B cell (primary cell): Measurements from ENCODE around the gene CCDC91. TPM values are rescaled to one million over a fixed set of nuclear protein-coding genes. Genes with fewer than 3 reads are reported as not detected.

Source experiments
- ATAC-seq: fragments of 200-7000 bp; cut with Tn5 transposase; one replicate; pipeline ENCODE4 v1.10.0; 2021; ENCODE audit warnings: low read depth, mild to moderate bottlenecking, moderate number of reproducible peaks, moderate library complexity
- CTCF ChIA-PET: fragments of 350-600 bp; sonication (Branson Sonifier 250); formaldehyde crosslinking; loops from one replicate; lab custom pipeline; 2021; ENCODE audit warnings: antibody characterized with exemption, inconsistent platforms; lab: Charles Lee
- POLR2A ChIA-PET: fragments of 350-600 bp; sonication (Branson Sonifier 250); formaldehyde crosslinking; loops from one replicate; lab custom pipeline; 2021; ENCODE audit warnings: antibody characterized with exemption; lab: Charles Lee
- DNase-seq: peaks from one replicate; pipeline ENCODE4 v3.0.0; 2013
- H2AFZ ChIP-seq: 2 replicates; pipeline ENCODE4 v1.6.1; 2012; ENCODE audit warnings: mild to moderate bottlenecking, low read depth, low read length; ENCODE audit not compliant: insufficient read depth, poor library complexity, severe bottlenecking
- H3K27ac ChIP-seq, 2 donors: 1 replicate in 1 of 2; 2 replicates in 1 of 2; pipeline ENCODE4 v1.5.1; 2012 to 2013; ENCODE audit warnings: low read length in 2 of 2, mild to moderate bottlenecking in 2 of 2, moderate library complexity in 1 of 2
- H3K27me3 ChIP-seq, 4 experiments: fragments of 200-600 bp in 1 of 4; sonication (generic) in 1 of 4; replicated peaks in 1 of 4; 1 replicate in 2 of 4; 2 replicates in 2 of 4; pipeline versions ENCODE4 v1.6.1 to v1.7.0; 2013 to 2016; ENCODE audit warnings: low read length in 3 of 4, mild to moderate bottlenecking in 2 of 4, mixed read lengths in 1 of 4, moderate library complexity in 1 of 4; ENCODE audit not compliant: insufficient read depth in 4 of 4, control insufficient read depth in 3 of 4; ENCODE audit errors: control extremely low read depth in 1 of 4
- H3K36me3 ChIP-seq, 2 experiments: replicated peaks in 1 of 2; 1 replicate in 1 of 2; 2 replicates in 1 of 2; pipeline versions ENCODE4 v1.6.1 to v1.7.1; 2013; ENCODE audit warnings: low read length in 1 of 2; ENCODE audit not compliant: insufficient read depth in 2 of 2, control insufficient read depth in 1 of 2; ENCODE audit errors: control extremely low read depth in 1 of 2, extremely low read depth in 1 of 2
- H3K4me1 ChIP-seq, 2 donors: fragments of 200-600 bp in 1 of 2; sonication (generic) in 1 of 2; 1 replicate in 1 of 2; 2 replicates in 1 of 2; pipeline versions ENCODE4 v1.5.1 to v1.6.1; 2013 to 2017; ENCODE audit warnings: low read length in 2 of 2; ENCODE audit not compliant: control insufficient read depth in 2 of 2, insufficient read depth in 2 of 2
- H3K4me2 ChIP-seq: replicated peaks from 2 replicates; pipeline ENCODE3; 2012; ENCODE audit warnings: mild to moderate bottlenecking, low read depth, low read length; ENCODE audit not compliant: poor library complexity, severe bottlenecking
- H3K4me3 ChIP-seq, 5 experiments: fragments of 200-600 bp in 1 of 5; sonication (generic) in 1 of 5; 1 replicate in 3 of 5; 2 replicates in 2 of 5; pipeline versions ENCODE4 v1.5.1 to v1.7.0; 2011 to 2016; ENCODE audit warnings: low read length in 4 of 5, mild to moderate bottlenecking in 4 of 5, low read depth in 2 of 5, control low read depth in 1 of 5, moderate library complexity in 1 of 5; ENCODE audit not compliant: insufficient read depth in 1 of 5; ENCODE audit errors: control extremely low read depth in 1 of 5, extremely low read depth in 1 of 5
- H3K79me2 ChIP-seq: fragments of 200-600 bp; sonication (generic); one replicate; pipeline ENCODE4 v1.6.0; 2016; ENCODE audit warnings: low read length; ENCODE audit not compliant: control insufficient read depth, insufficient read depth
- H3K9ac ChIP-seq: fragments of 200-600 bp; sonication (generic); 2 replicates; pipeline ENCODE4 v1.6.1; 2017; ENCODE audit warnings: mild to moderate bottlenecking, low read length, moderate library complexity
- H3K9me3 ChIP-seq, 3 donors: one replicate each; pipeline versions ENCODE4 v1.6.1 to v1.7.1; 2013; ENCODE audit warnings: low read length in 2 of 3; ENCODE audit not compliant: control insufficient read depth in 2 of 3, insufficient read depth in 1 of 3; ENCODE audit errors: control extremely low read depth in 1 of 3
- H4K20me1 ChIP-seq: 2 replicates; pipeline ENCODE4 v1.6.0; 2012; ENCODE audit warnings: mild to moderate bottlenecking, low read length; ENCODE audit not compliant: insufficient read depth, control insufficient read depth, poor library complexity, severe bottlenecking
- H3K27ac Mint-ChIP-seq: one replicate; pipeline ENCODE4 v1.8.0; 2021; ENCODE audit warnings: mixed read lengths
- H3K27me3 Mint-ChIP-seq: one replicate; pipeline ENCODE4 v1.8.0; 2021; ENCODE audit warnings: mixed read lengths
- H3K4me1 Mint-ChIP-seq: one replicate; pipeline ENCODE4 v1.8.0; 2021; ENCODE audit warnings: mixed read lengths
- H3K4me3 Mint-ChIP-seq: one replicate; pipeline ENCODE4 v1.8.0; 2021; ENCODE audit warnings: mixed read lengths
- H3K9me3 Mint-ChIP-seq: one replicate; pipeline ENCODE4 v1.8.0; 2022; ENCODE audit warnings: mixed read lengths; ENCODE audit not compliant: insufficient read depth
- EZH2 ChIP-seq: IDR thresholded peaks from 2 replicates; pipeline ENCODE4 v1.6.1; 2012; ENCODE audit warnings: borderline replicate concordance, low read depth, mild to moderate bottlenecking, moderate library complexity, low read length; ENCODE audit not compliant: insufficient read depth, poor library complexity, severe bottlenecking
- WGBS: methylation state at CpG from one replicate; pipeline ENCODE4 v1.1.5; 2013; ENCODE audit warnings: missing lambda C conversion rate; ENCODE audit not compliant: insufficient coverage; 5-methylcytosine and 5-hydroxymethylcytosine counted together
- intact Hi-C: fragments of 100-400 bp; cut with micrococcal nuclease; formaldehyde crosslinking; loops from one replicate; pipeline ENCODE4 v1.10.0; 2022
- polyA plus RNA-seq: library from polyadenylated mRNA; depleted of rRNA; stranded (reverse); fragments of >200 nt; gene quantifications from 2 replicates; pipeline ENCODE4 v1.2.3, GENCODE V29; 2012
- total RNA-seq, 2 donors: library from RNA; stranded (reverse); fragments of 120-200 nt in 1 of 2; gene quantifications; 1 replicate in 1 of 2; 2 replicates in 1 of 2; pipeline versions ENCODE4 v1.2.3 to v1.2.4, GENCODE V29; 2013 to 2022
- TF ChIP-seq, protein P1 (sequence below): fragments of 200-600 bp; IDR thresholded peaks from one replicate; pipeline ENCODE4 v1.8.0; 2022; ENCODE audit warnings: antibody characterized with exemption, mild to moderate bottlenecking

CCDC91 gene
- total and polyA plus RNA-seq, 2 donors (not counting 1 experiment from before 2014, with no cell fraction given): 10.9 to 64.8 TPM

DNA sequence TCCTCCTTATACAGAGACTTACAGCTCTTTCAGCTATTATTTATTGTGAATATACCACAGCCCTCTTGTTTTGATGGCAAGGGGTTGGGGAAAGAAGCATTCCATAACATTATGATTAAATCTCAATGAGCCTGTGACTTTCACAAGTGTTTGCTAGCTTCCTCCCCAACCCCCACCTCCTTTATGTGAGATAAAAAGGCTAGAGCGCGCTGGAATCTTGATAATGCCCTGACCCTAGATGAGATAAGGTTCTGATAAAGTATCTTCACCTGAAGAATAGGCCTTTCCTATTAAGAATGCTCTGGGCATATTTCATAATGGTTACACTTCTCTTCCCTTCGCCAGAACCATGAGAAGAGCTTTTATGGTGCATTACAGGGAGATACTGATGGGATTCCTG lies 236.8 kb downstream of the CCDC91 start:
- intact Hi-C loops: no loop called here
- H3K4me3 Mint-ChIP-seq: no peak overlapping the region
- Histone ChIP-seq H3K36me3 (peaks cover 0 to 3% of the 10 kb centered on the region in 2 experiments), H3K9ac (no peak overlapping the region), H3K9me3 (no peaks in the 10 kb centered on the region), H3K27me3 (no peaks in the 10 kb centered on the region), H3K79me2 (no peaks in the 10 kb centered on the region), H3K4me2 (no peak overlapping the region), H4K20me1 (no peaks in the 10 kb centered on the region), H3K4me1 (no peaks in the 10 kb centered on the region), H3K4me3 (no peak overlapping the region), H2AFZ (no peak overlapping the region), H3K27ac (no peak overlapping the region)
- ATAC-seq: no peak
- ChIA-PET POLR2A (no interaction called here), CTCF (no interaction called here)
- no peaks in the 10 kb centered on the region for H3K9me3 Mint-ChIP-seq
- WGBS: no CpG with 5 or more reads among the region's 3 CpGs
- peaks cover 6% of the 10 kb centered on the region for H3K4me1 Mint-ChIP-seq
- DNase-seq: no peak
- TF ChIP-seq, protein P1, sequence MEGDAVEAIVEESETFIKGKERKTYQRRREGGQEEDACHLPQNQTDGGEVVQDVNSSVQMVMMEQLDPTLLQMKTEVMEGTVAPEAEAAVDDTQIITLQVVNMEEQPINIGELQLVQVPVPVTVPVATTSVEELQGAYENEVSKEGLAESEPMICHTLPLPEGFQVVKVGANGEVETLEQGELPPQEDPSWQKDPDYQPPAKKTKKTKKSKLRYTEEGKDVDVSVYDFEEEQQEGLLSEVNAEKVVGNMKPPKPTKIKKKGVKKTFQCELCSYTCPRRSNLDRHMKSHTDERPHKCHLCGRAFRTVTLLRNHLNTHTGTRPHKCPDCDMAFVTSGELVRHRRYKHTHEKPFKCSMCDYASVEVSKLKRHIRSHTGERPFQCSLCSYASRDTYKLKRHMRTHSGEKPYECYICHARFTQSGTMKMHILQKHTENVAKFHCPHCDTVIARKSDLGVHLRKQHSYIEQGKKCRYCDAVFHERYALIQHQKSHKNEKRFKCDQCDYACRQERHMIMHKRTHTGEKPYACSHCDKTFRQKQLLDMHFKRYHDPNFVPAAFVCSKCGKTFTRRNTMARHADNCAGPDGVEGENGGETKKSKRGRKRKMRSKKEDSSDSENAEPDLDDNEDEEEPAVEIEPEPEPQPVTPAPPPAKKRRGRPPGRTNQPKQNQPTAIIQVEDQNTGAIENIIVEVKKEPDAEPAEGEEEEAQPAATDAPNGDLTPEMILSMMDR: no peak
- H3K27me3 Mint-ChIP-seq: no peaks in the 10 kb centered on the region
- no peak overlapping the region for H3K27ac Mint-ChIP-seq

DNA sequence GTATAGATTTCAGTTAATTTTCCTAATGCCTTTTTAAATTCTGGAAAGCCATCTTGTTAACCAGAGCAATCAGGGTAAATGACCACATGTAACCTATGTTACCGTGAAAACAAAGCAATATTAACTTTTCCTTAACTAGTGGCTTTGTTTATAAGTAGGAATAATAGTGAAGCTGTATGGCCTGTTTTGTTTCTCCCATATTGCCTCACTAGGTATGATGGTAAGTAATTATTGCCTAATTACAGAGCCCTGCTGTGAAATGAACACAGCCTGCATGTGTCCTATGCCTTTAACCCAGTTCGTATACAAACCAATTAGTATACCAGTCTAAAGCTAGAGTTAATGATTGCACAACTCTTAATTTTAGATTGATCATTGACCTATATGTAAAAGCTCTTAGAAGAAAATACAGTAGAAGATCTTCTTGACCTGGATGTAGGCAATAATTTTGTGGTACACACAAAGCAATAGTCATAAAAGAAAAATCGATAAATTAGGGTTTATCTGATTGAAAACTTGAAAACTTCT lies 249.9 kb downstream of the CCDC91 start:
- H3K4me3 Mint-ChIP-seq: no peak overlapping the region
- Histone ChIP-seq H3K9ac (no peak overlapping the region), H3K4me2 (no peak overlapping the region), H3K4me1 (no peaks in the 10 kb centered on the region), H3K27ac (no peak overlapping the region), H3K4me3 (no peak overlapping the region), H3K79me2 (no peaks in the 10 kb centered on the region), H2AFZ (no peak overlapping the region), H3K27me3 (no peaks in the 10 kb centered on the region), H4K20me1 (no peaks in the 10 kb centered on the region), H3K9me3 (no peaks in the 10 kb centered on the region), H3K36me3 (peaks cover 0 to 3% of the 10 kb centered on the region in 2 experiments)
- POLR2A ChIA-PET: no interaction called here
- no CpG with 5 or more reads among the region's 3 CpGs for WGBS
- DNase-seq (no peak), ATAC-seq (no peak)
- H3K9me3 Mint-ChIP-seq: no peaks in the 10 kb centered on the region
- TF ChIP-seq, protein P1: no peak
- no peak for TF ChIP-seq EZH2
- H3K27ac Mint-ChIP-seq: no peak overlapping the region
- no peaks in the 10 kb centered on the region for H3K27me3 Mint-ChIP-seq
- intact Hi-C loops: no loop called here
- no peaks in the 10 kb centered on the region for H3K4me1 Mint-ChIP-seq
- CTCF ChIA-PET: no interaction called here
